GM06990 (cell line): ENCODE measurements around the gene NMNAT3.

Source experiments
- DNase-seq: peaks from one replicate; pipeline ENCODE4 v3.0.0-alpha.2; 2011; ENCODE audit not compliant: insufficient read length; ENCODE audit errors: extremely low read depth
- H3K27me3 ChIP-seq: replicated peaks from 2 replicates; pipeline ENCODE4 v1.6.0; 2011; ENCODE audit warnings: low read length; ENCODE audit not compliant: control insufficient read depth, insufficient read depth
- H3K36me3 ChIP-seq: 2 replicates; pipeline ENCODE4 v1.5.1; 2011; ENCODE audit warnings: low read length; ENCODE audit not compliant: control insufficient read depth, insufficient read depth
- H3K4me3 ChIP-seq: replicated peaks from 2 replicates; pipeline ENCODE4 v1.5.1; 2011; ENCODE audit warnings: low read depth, mild to moderate bottlenecking, control low read depth, low read length
- TF ChIP-seq, protein P1 (sequence below): IDR thresholded peaks from 2 replicates; pipeline ENCODE4 v1.5.1; 2011; ENCODE audit warnings: low read length, control low read depth, mild to moderate bottlenecking, inconsistent platforms; ENCODE audit not compliant: insufficient read depth, poor library complexity, severe bottlenecking

NMNAT3 gene

DNA sequence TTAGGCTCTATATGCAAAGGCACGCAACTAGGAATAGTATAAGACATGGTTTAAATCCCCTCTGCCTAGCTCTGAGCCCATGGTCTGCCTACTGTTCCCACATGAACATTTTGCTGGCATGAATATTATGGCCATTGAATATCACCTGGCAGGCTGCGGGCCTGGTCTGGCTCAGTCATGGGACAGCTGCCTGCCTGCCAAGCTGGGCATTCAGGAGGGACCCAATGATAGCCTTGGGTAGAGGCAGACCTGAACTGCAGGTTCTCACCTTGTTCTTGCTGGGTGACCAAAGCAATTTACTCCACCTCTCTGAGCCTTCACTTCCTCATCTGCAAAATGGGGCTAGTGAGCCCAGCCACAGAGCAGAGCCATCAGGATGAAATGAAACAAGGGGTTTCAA is 149.5 kb downstream of the NMNAT3 start:
- Histone ChIP-seq H3K36me3 (no peaks in the 10 kb centered on the region), H3K4me3 (no peak overlapping the region), H3K27me3 (no peaks in the 10 kb centered on the region; the same call in 1 of the 2 replicates)
- TF ChIP-seq, protein P1, sequence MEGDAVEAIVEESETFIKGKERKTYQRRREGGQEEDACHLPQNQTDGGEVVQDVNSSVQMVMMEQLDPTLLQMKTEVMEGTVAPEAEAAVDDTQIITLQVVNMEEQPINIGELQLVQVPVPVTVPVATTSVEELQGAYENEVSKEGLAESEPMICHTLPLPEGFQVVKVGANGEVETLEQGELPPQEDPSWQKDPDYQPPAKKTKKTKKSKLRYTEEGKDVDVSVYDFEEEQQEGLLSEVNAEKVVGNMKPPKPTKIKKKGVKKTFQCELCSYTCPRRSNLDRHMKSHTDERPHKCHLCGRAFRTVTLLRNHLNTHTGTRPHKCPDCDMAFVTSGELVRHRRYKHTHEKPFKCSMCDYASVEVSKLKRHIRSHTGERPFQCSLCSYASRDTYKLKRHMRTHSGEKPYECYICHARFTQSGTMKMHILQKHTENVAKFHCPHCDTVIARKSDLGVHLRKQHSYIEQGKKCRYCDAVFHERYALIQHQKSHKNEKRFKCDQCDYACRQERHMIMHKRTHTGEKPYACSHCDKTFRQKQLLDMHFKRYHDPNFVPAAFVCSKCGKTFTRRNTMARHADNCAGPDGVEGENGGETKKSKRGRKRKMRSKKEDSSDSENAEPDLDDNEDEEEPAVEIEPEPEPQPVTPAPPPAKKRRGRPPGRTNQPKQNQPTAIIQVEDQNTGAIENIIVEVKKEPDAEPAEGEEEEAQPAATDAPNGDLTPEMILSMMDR, result no peak
- no peak for DNase-seq

DNA sequence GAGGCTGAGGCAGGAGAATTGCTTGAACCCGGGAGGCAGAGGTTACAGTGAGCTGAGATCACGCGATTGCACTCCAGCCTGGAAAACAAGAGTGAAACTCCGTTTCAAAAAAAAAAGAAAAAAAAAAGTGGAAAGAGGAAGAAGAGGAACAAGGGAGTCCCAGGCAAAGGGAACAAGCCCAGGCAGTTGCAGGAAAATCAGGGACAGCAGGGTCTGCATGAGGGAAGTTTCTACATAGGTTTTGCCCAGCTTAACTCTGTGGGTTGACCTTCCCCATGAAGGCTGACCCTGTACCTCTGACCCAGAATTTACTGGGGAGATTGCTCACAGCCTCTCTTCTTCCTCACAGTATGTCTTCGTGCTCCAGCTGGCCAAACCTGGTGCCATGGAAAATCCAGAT is 150.5 kb downstream of the NMNAT3 start:
- no peaks in the 10 kb centered on the region for H3K36me3 ChIP-seq
- H3K4me3 ChIP-seq, result no peak overlapping the region
- no peak for DNase-seq
- H3K27me3 ChIP-seq, result no peaks in the 10 kb centered on the region; the same call in 1 of the 2 replicates
- TF ChIP-seq, protein P1, result no peak

DNA sequence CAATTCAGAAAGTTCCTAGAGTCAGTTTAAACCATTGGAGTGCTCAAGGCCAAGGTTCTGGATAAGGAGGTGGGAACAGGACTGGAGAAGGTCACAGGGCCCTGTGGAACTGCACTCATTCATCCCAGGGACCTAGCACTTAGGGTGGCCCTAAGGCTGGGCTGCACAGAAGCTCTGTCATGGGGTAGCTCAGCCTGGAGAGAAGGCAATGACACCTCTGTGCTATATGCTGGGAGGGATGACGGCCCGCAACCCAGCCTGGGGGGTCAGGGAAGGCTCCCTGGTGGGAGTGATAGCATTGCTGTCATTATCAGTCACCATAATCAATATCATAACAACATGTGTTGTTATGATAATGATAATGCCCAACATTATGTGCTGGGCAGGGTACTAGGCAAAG is 151.6 kb downstream of the NMNAT3 start:
- TF ChIP-seq, protein P1, result no peak

DNA sequence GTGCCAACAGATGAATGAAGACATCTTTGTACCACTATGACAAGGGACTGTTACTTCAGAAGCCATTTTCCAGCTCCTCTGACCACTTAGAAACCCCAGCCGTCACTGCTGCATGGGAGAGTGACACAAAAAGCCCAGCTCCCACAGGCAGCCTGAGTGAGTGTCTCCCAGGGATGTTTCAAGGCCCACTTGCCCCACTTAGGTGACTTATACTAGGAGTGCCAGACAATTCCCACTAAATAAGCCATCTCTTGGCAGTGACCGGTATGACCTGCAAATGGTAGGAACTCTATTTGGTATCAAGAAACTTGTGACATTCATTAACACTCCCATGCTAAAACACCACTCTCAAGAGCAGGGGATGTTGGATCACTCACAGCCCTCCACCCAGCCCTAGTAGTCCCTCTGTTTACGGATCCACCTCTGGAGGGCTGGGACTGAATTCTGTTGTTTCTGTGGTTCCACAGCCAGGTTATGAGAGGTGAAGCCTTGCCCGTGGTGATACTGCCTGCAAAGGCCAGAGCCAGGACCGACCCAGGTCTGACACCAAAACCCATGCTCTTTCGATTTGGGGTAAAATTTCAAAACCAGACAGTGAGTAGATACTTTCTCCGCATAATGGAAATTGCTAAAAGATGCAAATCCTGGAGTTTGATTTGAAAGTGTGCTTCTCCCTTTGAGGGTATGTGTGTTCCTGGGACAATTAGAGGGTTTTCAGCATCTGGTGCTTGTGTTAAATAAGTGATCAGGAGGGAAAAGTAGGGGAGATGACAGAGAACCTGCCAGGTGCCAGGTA is 152.7 kb downstream of the NMNAT3 start:
- Histone ChIP-seq H3K27me3 (no peaks in the 10 kb centered on the region; the same call in 1 of the 2 replicates), H3K36me3 (no peaks in the 10 kb centered on the region), H3K4me3 (no peak overlapping the region)
- no peak for DNase-seq
- TF ChIP-seq, protein P1, result no peak

More for the DNA sequence above, 151.6 kb downstream of the NMNAT3 start:
- DNase-seq, result no peak
- Histone ChIP-seq H3K4me3 (no peak overlapping the region), H3K36me3 (no peaks in the 10 kb centered on the region), H3K27me3 (no peaks in the 10 kb centered on the region; the same call in 1 of the 2 replicates)

DNA sequence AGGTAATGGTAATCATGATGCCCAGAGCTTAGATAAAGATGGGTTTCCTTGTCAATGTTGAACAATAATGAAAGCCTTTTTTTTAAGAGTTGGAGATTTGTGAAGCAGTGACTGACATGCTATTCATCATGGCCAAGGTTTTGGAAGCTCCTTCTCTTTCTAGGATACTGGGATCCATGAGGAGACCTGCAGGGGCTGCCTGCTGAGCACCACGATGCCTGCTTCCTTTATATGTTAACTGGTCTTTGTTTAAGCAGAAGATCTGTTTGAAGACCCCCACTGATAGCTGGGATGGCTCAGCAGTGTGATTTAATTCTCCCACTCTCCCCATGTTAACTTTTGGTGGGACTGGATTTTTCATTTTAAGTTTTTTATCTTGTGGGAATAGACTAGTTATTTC is 154.1 kb downstream of the NMNAT3 start:
- TF ChIP-seq, protein P1, result no peak
- H3K27me3 ChIP-seq, result no peaks in the 10 kb centered on the region; the same call in 1 of the 2 replicates
- no peak for DNase-seq
- H3K4me3 ChIP-seq, result no peak overlapping the region
- H3K36me3 ChIP-seq, result no peaks in the 10 kb centered on the region
